Middle frontal gyrus (tissue), 1 donor: Measurements from ENCODE around the gene CPSF4L.
"Not testable (repeated sequence)": the region's sequence is repeated elsewhere in the genome, so short reads cannot be mapped to it uniquely, and the experiment has no call there.

Source experiments
- DNase-seq: peaks from one replicate; pipeline ENCODE4 v3.0.0-alpha.2; 2015; ENCODE audit warnings: low spot score; ENCODE audit errors: extremely low spot score

Gene CPSF4L

GRCh38 chr17:73268582-73269328, 7.1 kb upstream of the CPSF4L start:
- DNase-seq, result no peak

- peak; percentile 43 for DNase-seq
Measured at GRCh38 chr17:73267648-73268537, 6.2 kb upstream of the CPSF4L start.

- no peak for DNase-seq
Measured at GRCh38 chr17:73266796-73267195, 5.1 kb upstream of the CPSF4L start.

GRCh38 chr17:73265646-73266640, 4.3 kb upstream of the CPSF4L start:
- DNase-seq, result no peak

- not testable (repeated sequence) for DNase-seq
Measured at GRCh38 chr17:73264448-73264847, 2.8 kb upstream of the CPSF4L start.

- no peak for DNase-seq
Measured at GRCh38 chr17:73262676-73263642, 1.3 kb upstream of the CPSF4L start.

GRCh38 chr17:73261952-73262675, 434 bp upstream of the CPSF4L start:
- peak; percentile 11 for DNase-seq

- DNase-seq, result no peak
Measured at GRCh38 chr17:73257516-73257915, 4.2 kb downstream of the CPSF4L start.

- no peak for DNase-seq
Measured at GRCh38 chr17:73256220-73256619, 5.5 kb downstream of the CPSF4L start.

GRCh38 chr17:73255671-73256181, 6.0 kb downstream of the CPSF4L start:
- no peak for DNase-seq

GRCh38 chr17:73251871-73252270, 9.8 kb downstream of the CPSF4L start:
- no peak for DNase-seq

- no peak for DNase-seq
Measured at GRCh38 chr17:73250851-73251640, 10.6 kb downstream of the CPSF4L start.

- no peak for DNase-seq
Measured at GRCh38 chr17:73249700-73250099, 12.0 kb downstream of the CPSF4L start.

- no peak for DNase-seq
Measured at GRCh38 chr17:73248532-73248931, 13.1 kb downstream of the CPSF4L start.

GRCh38 chr17:73247726-73248125, 14.0 kb downstream of the CPSF4L start:
- no peak for DNase-seq

GRCh38 chr17:73240561-73240960, 21.1 kb downstream of the CPSF4L start:
- DNase-seq, result no peak

GRCh38 chr17:73237714-73238113, 24.0 kb downstream of the CPSF4L start:
- no peak for DNase-seq

GRCh38 chr17:73234736-73235135, 26.9 kb downstream of the CPSF4L start:
- DNase-seq, result no peak
